GM12878 (cell line): ENCODE data around the gene ADGRL2. TPM values are rescaled to one million over a fixed set of nuclear protein-coding genes. Genes with fewer than 3 reads are reported as not detected.

Source experiments
- ATAC-seq: fragments of 200-7000 bp; cut with Tn5 transposase; 3 replicates; pipeline ENCODE4 v1.9.1; 2020; ENCODE audit warnings: mild to moderate bottlenecking, moderate library complexity
- BruUV-seq: library from RNA; stranded (reverse); fragments of 400-500 nt; replicated peaks from 2 replicates; lab custom pipeline; 2021; lab: Mats Ljungman, UMichigan
- CTCF ChIA-PET: fragments of 300-600 bp; sonication (Branson Sonifier 250); formaldehyde crosslinking; extraction: SDS; loops from one replicate; lab custom pipeline; 2021; ENCODE audit warnings: inconsistent platforms; lab: Yijun Ruan, JAX
- POLR2A ChIA-PET: fragments of 350-600 bp; formaldehyde crosslinking; extraction: SDS; loops from one replicate; lab custom pipeline; 2021; ENCODE audit warnings: inconsistent platforms; lab: Charles Lee
- RAD21 ChIA-PET: fragments of 300-600 bp; sonication (Branson Sonifier 250); formaldehyde crosslinking; loops from one replicate; lab custom pipeline; 2023; ENCODE audit warnings: antibody characterized with exemption; ENCODE audit not compliant: unreplicated experiment; lab: Charles Lee
- SMC1A ChIA-PET: fragments of 300-600 bp; sonication (Branson Sonifier 250); formaldehyde crosslinking; loops from one replicate; lab custom pipeline; 2023; ENCODE audit not compliant: unreplicated experiment, uncharacterized antibody; lab: Charles Lee
- DNase-seq: peaks from one replicate; pipeline ENCODE4 v3.0.0-alpha.2; 2011; ENCODE audit warnings: low read depth, low spot score
- FAIRE-seq: peaks from 3 replicates; lab custom pipeline; 2011; peaks lifted over from hg19 to GRCh38; lab: Jason Lieb, UNC
- H2AFZ ChIP-seq: 2 replicates; pipeline ENCODE4 v1.6.0; 2011; ENCODE audit warnings: low read depth, low read length, control low read depth; ENCODE audit not compliant: control insufficient read depth
- H3K27ac ChIP-seq: 2 replicates; pipeline ENCODE4 v1.5.1; 2011; ENCODE audit warnings: control low read depth; ENCODE audit not compliant: control insufficient read depth, insufficient read depth
- H3K27me3 ChIP-seq, 2 experiments: replicated peaks in 1 of 2; 2 replicates each; pipeline versions ENCODE4 v1.6.0 to v1.6.1; 2011; ENCODE audit warnings: low read length in 1 of 2; ENCODE audit not compliant: control insufficient read depth in 2 of 2, insufficient read depth in 2 of 2
- H3K36me3 ChIP-seq, 2 experiments: 2 replicates each; pipeline ENCODE4 v1.5.1; 2011; ENCODE audit warnings: low read length in 1 of 2; ENCODE audit not compliant: control insufficient read depth in 2 of 2, insufficient read depth in 2 of 2
- H3K4me1 ChIP-seq: 2 replicates; pipeline ENCODE4 v1.6.1; 2011; ENCODE audit warnings: mild to moderate bottlenecking, low read length, moderate library complexity, mixed read lengths; ENCODE audit not compliant: control insufficient read depth, insufficient read depth
- H3K4me2 ChIP-seq: 2 replicates; pipeline ENCODE4 v1.6.0; 2011; ENCODE audit warnings: control low read depth; ENCODE audit not compliant: control insufficient read depth, insufficient read depth
- H3K4me3 ChIP-seq: fragments of 200-600 bp; sonication (generic); 2 replicates; pipeline ENCODE4 v1.5.1; 2016
- H3K79me2 ChIP-seq: 2 replicates; pipeline ENCODE4 v1.6.0; 2011; ENCODE audit warnings: low read length; ENCODE audit not compliant: control insufficient read depth, insufficient read depth
- H3K9ac ChIP-seq: 2 replicates; pipeline ENCODE4 v1.8.0; 2011; ENCODE audit warnings: low read length, control low read depth, mixed read lengths; ENCODE audit not compliant: control insufficient read depth, insufficient read depth
- H3K9me3 ChIP-seq: replicated peaks from 3 replicates; pipeline ENCODE4 v1.5.1; 2011; ENCODE audit warnings: mild to moderate bottlenecking, low read length; ENCODE audit not compliant: control insufficient read depth, insufficient read depth
- H4K20me1 ChIP-seq: 2 replicates; pipeline ENCODE4 v1.6.0; 2011; ENCODE audit not compliant: control insufficient read depth, insufficient read depth
- BACH1 ChIP-seq: fragments of 450-650 bp; IDR thresholded peaks from 2 replicates; pipeline ENCODE4 v1.6.1; 2017; ENCODE audit warnings: mild to moderate bottlenecking, borderline replicate concordance
- BRCA1 ChIP-seq: IDR thresholded peaks from 2 replicates; pipeline ENCODE4 v1.6.1; 2011; ENCODE audit warnings: low read depth, low read length, improper control_type of control experiment
- CBX3 ChIP-seq: fragments of 200-600 bp; sonication (generic); IDR thresholded peaks from 2 replicates; pipeline ENCODE4 v1.6.1; 2016; ENCODE audit warnings: low read depth, borderline replicate concordance
- CTCF ChIP-seq, 3 experiments: IDR thresholded peaks in 2 of 3; conservative IDR thresholded peaks in 1 of 3; 2 replicates each; pipeline ENCODE4 v1.5.1; 2011; ENCODE audit warnings: low read depth in 3 of 3, low read length in 3 of 3, mild to moderate bottlenecking in 3 of 3, control low read depth in 2 of 3, moderate library complexity in 2 of 3, inconsistent platforms in 1 of 3, mixed read lengths in 1 of 3; ENCODE audit not compliant: control insufficient read depth in 2 of 3, insufficient read depth in 1 of 3; ENCODE audit errors: extremely low read depth in 1 of 3
- ETV6 ChIP-seq, 2 experiments: fragments of 450-650 bp in 1 of 2; IDR thresholded peaks in 1 of 2; conservative IDR thresholded peaks in 1 of 2; 2 replicates each; pipeline ENCODE4 v1.6.1; 2014; ENCODE audit warnings: antibody characterized with exemption in 1 of 2, borderline replicate concordance in 1 of 2, low read depth in 1 of 2, mild to moderate bottlenecking in 1 of 2, moderate library complexity in 1 of 2
- HCFC1 ChIP-seq: fragments of 150-350 bp; IDR thresholded peaks from 2 replicates; pipeline ENCODE4 v1.6.1; 2014; ENCODE audit warnings: low read length
- PRDM15 ChIP-seq: fragments of 450-650 bp; formaldehyde crosslinking; IDR thresholded peaks from 2 replicates; pipeline ENCODE4 v1.4.0; 2020; ENCODE audit warnings: mild to moderate bottlenecking, moderate library complexity
- SUPT20H ChIP-seq: IDR thresholded peaks from 2 replicates; pipeline ENCODE4 v1.6.1; 2011; ENCODE audit warnings: low read depth, mild to moderate bottlenecking, low read length, moderate library complexity, borderline replicate concordance; ENCODE audit not compliant: control insufficient read depth
- ZBTB33 ChIP-seq: fragments of 450-650 bp; IDR thresholded peaks from 2 replicates; pipeline ENCODE4 v1.6.1; 2017; ENCODE audit warnings: mild to moderate bottlenecking
- ZBTB40 ChIP-seq: fragments of 450-650 bp; IDR thresholded peaks from 2 replicates; pipeline ENCODE4 v1.6.1; 2016; ENCODE audit warnings: mild to moderate bottlenecking, moderate library complexity, borderline replicate concordance
- ZNF217 ChIP-seq: fragments of 450-650 bp; IDR thresholded peaks from 2 replicates; pipeline ENCODE4 v1.6.1; 2017; ENCODE audit warnings: antibody characterized with exemption, mild to moderate bottlenecking
- in situ Hi-C: fragments of 300-500 bp; cut with MboI; formaldehyde crosslinking; loops from 9 replicates; pipeline ENCODE4 v1.14.3; 2018; ENCODE audit warnings: mixed read lengths
- intact Hi-C: fragments of 100-400 bp; cut with micrococcal nuclease; formaldehyde crosslinking; loops from one replicate; pipeline ENCODE4 v1.14.2; 2022; ENCODE audit not compliant: unreplicated experiment
- polyA plus RNA-seq, 11 experiments: library from polyadenylated mRNA; depleted of rRNA in 4 of 11; unstranded in 6 of 11; stranded (reverse) in 5 of 11; fragments of >200 nt; fragmentation: Nextera tagmentation in 4 of 11; fragmentation: Illumina TruSeq in 1 of 11; extraction: Ambion mirVana in 4 of 11; extraction: Trizol in 1 of 11; gene quantifications; 1 replicate in 1 of 11; 2 replicates in 10 of 11; pipeline versions ENCODE4 v1.2.1 to v1.2.3, GENCODE V29; 2011 to 2016; ENCODE audit warnings: inconsistent platforms in 2 of 11, missing spikeins in 2 of 11, low read depth in 1 of 11
- total RNA-seq, 4 experiments: library from RNA; depleted of rRNA in 3 of 4; stranded (reverse); fragments of >200 nt in 3 of 4; fragmentation: Illumina TruSeq in 1 of 4; extraction: Trizol in 1 of 4; gene quantifications; 2 replicates each; pipeline versions ENCODE4 v1.2.1 to v1.2.3, GENCODE V29; 2013 to 2021

ADGRL2 gene
- total and polyA plus RNA-seq, 10 of the 15 experiments (the other 5 are each of a cell fraction or from before 2014, with no cell fraction given): 0.03 to 13.6 (median 0.21) TPM

GRCh38 chr1:82007804-82008203 is 207.1 kb downstream of the ADGRL2 start (continued):
- TF ChIP-seq CTCF (IDR thresholded peaks at IDR 0.05 in 2 of 3, conservative IDR thresholded peaks at IDR 0.05 in 1 of 3; ENCODE audit: control insufficient read depth in 2 of 3, extremely low read depth in 1 of 3, insufficient read depth in 1 of 3, low read depth in 3 of 3, low read length in 3 of 3): no peak
- no peak for TF ChIP-seq ZNF217
- TF ChIP-seq BRCA1: no peak

- H3K4me2 ChIP-seq: no peak overlapping the region
- no peak overlapping the region for H2AFZ ChIP-seq
- BruUV-seq: no TSS peak
- no peak for DNase-seq
- H3K36me3 ChIP-seq: no peaks in the 10 kb centered on the region
- no peak overlapping the region for H3K4me3 ChIP-seq
- H3K27ac ChIP-seq: no peak overlapping the region
- RAD21 ChIA-PET: no interaction called here
- SMC1A ChIA-PET: interaction anchor here (0.7 kb wide), 1 partner anchor 18 kb away, joined by 3 read pairs; no protein-coding TSS in a partner anchor
- in situ Hi-C loops: no loop called here
- no peaks in the 10 kb centered on the region for H3K9me3 ChIP-seq
- H3K4me1 ChIP-seq: no peaks in the 10 kb centered on the region
- ATAC-seq: no peak
- intact Hi-C loops: no loop called here
- H3K79me2 ChIP-seq: no peaks in the 10 kb centered on the region
- CTCF ChIA-PET: no interaction called here
- H3K9ac ChIP-seq: no peak overlapping the region
- POLR2A ChIA-PET: no interaction called here
- H3K27me3 ChIP-seq: no peaks in the 10 kb centered on the region
- H4K20me1 ChIP-seq: no peaks in the 10 kb centered on the region
- no peak for FAIRE-seq
- no peak for TF ChIP-seq ZBTB40
- no peak for TF ChIP-seq ETV6 (conservative IDR thresholded peaks at IDR 0.05 in 1 of 2, IDR thresholded peaks at IDR 0.05 in 1 of 2; ENCODE audit: borderline replicate concordance in 1 of 2, low read depth in 1 of 2)
- no peak for TF ChIP-seq BACH1
- no peak for TF ChIP-seq ZBTB33
- TF ChIP-seq CBX3: no peak
- TF ChIP-seq PRDM15: no peak
- TF ChIP-seq SUPT20H: no peak
- TF ChIP-seq HCFC1: no peak
Measured at GRCh38 chr1:82013702-82014101, 213.0 kb downstream of the ADGRL2 start.
